Testis (tissue), 3 donors: ENCODE data around the gene APOBEC3F. TPM values are rescaled to one million over a fixed set of nuclear protein-coding genes. Genes with fewer than 3 reads are reported as not detected.
"Not testable (repeated sequence)": the region's sequence is repeated elsewhere in the genome, so short reads cannot be mapped to it uniquely, and the experiment has no call there.

Source experiments
- DNase-seq: peaks from one replicate; pipeline ENCODE4 v3.0.0-alpha.2; 2019
- H3K27ac ChIP-seq, 2 donors: fragments of 200-600 bp; sonication (generic); one replicate each; pipeline ENCODE4 v1.5.1; 2019
- H3K27me3 ChIP-seq: fragments of 200-600 bp; sonication (generic); one replicate; pipeline ENCODE4 v1.5.1; 2019
- H3K36me3 ChIP-seq: fragments of 200-600 bp; sonication (generic); one replicate; pipeline ENCODE4 v1.5.1; 2017; ENCODE audit warnings: low read depth; ENCODE audit errors: missing control alignments
- H3K4me1 ChIP-seq: fragments of 200-600 bp; sonication (generic); one replicate; pipeline ENCODE4 v1.5.1; 2019
- H3K4me3 ChIP-seq, 2 donors: fragments of 200-600 bp; sonication (generic); one replicate each; pipeline ENCODE4 v1.5.1; 2017 to 2019
- H3K9me3 ChIP-seq: fragments of 200-600 bp; sonication (generic); one replicate; pipeline ENCODE4 v1.5.1; 2017
- POLR2A ChIP-seq: fragments of 450-650 bp; IDR thresholded peaks from one replicate; pipeline ENCODE4 v1.6.1; 2017; ENCODE audit warnings: antibody characterized with exemption, mild to moderate bottlenecking, moderate library complexity
- WGBS, 2 donors: methylation state at CpG; one replicate each; pipeline ENCODE4 v1.1.5; 2018; 5-methylcytosine and 5-hydroxymethylcytosine counted together
- intact Hi-C: fragments of 100-400 bp; cut with DNase I; formaldehyde crosslinking; loops from one replicate; pipeline ENCODE4 v1.15.1; 2023; ENCODE audit warnings: low total_unique reads
- polyA plus RNA-seq: library from polyadenylated mRNA; stranded (reverse); fragments of 350-450 nt; fragmentation: Illumina TruSeq; extraction: RNeasy Lipid Tissue Mini Kit (QIAGEN cat#74804); gene quantifications from one replicate; pipeline ENCODE4 v1.2.3, GENCODE V29; 2014; ENCODE audit warnings: low read depth, low replicate concordance; ENCODE audit not compliant: insufficient read depth
- total RNA-seq, 2 donors: library from RNA; depleted of rRNA; stranded (reverse); fragments of >200 nt; gene quantifications; one replicate each; pipeline ENCODE4 v1.2.3, GENCODE V29; 2016
- TF ChIP-seq, protein P1 (sequence below), 3 experiments: fragments of 450-650 bp in 2 of 3; fragments of 200-600 bp in 1 of 3; sonication (generic) in 1 of 3; IDR thresholded peaks; one replicate each; pipeline ENCODE4 v1.5.1; 2016 to 2019; ENCODE audit warnings: antibody characterized with exemption in 3 of 3, mild to moderate bottlenecking in 2 of 3, moderate library complexity in 1 of 3

APOBEC3F gene
- total and polyA plus RNA-seq, 3 donors from 2014 or later: 19.0 to 30.5 (median 26.8) TPM

DNA sequence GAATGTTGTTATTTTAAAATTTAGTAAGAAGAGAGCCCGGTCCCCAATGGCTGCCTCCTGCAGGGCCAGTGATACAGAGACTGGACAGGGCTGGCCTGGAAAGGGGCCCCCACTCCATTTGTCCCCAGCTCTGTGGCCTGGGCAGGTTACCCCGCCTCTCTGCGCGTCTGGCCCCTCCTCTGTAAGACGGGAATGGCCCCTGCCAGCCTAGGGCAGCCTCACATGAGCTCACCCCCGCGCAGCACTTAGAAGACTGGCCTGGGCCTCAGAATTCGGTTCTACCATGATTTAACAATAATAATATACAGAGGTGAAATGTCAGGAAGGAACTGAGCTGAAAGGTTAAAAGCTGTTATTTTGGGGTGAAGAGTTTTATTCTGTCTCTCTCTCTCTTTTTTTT lies 37.7 kb downstream of the APOBEC3F start:
- Histone ChIP-seq H3K27me3 (no peaks in the 10 kb centered on the region), H3K9me3 (no peaks in the 10 kb centered on the region), H3K36me3 (no peaks in the 10 kb centered on the region), H3K4me1 (peaks cover 12% of the 10 kb centered on the region), H3K4me3 (peak overlapping the region in 1 of 2 donors; percentile 59), H3K27ac (peak overlapping the region in 1 of 2 donors; percentile 19)
- intact Hi-C loops: no loop called here
- peak; percentile 70 for DNase-seq
- WGBS, 2 donors: 54 to 77% methylated on average over 8 of the region's 8 CpGs
- TF ChIP-seq POLR2A: no peak
- TF ChIP-seq, protein P1, sequence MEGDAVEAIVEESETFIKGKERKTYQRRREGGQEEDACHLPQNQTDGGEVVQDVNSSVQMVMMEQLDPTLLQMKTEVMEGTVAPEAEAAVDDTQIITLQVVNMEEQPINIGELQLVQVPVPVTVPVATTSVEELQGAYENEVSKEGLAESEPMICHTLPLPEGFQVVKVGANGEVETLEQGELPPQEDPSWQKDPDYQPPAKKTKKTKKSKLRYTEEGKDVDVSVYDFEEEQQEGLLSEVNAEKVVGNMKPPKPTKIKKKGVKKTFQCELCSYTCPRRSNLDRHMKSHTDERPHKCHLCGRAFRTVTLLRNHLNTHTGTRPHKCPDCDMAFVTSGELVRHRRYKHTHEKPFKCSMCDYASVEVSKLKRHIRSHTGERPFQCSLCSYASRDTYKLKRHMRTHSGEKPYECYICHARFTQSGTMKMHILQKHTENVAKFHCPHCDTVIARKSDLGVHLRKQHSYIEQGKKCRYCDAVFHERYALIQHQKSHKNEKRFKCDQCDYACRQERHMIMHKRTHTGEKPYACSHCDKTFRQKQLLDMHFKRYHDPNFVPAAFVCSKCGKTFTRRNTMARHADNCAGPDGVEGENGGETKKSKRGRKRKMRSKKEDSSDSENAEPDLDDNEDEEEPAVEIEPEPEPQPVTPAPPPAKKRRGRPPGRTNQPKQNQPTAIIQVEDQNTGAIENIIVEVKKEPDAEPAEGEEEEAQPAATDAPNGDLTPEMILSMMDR (IDR thresholded peaks at IDR 0.05): no peak

DNA sequence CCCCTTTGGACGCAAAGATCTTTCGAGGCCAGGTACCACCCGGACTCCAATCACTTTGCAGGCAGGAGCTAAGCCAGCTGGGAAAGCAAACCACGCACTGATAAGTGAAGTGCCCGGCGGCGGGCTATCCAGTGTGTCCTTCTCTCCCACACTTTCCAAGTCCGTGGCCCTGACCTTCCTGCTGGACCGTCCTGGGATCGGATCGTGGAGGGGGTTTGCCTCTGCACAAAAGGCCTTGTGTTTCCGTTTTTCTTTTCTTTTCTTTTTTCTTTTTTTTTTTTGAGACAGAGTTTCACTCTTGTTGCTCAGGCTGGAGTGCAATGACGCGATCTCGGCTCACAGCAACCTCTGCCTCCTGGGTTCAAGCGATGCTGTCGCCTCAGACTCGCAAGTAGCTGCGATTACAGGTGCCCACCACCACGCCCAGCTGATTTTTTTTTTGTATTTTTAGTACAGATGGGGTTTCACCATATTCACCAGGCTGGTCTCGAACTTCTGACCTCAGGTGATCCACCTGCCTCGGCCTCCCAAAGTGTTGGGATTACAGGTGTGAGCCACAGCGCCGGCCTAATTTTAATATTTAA lies 38.5 kb downstream of the APOBEC3F start:
- Histone ChIP-seq H3K27ac (peak overlapping the region in 1 of 2 donors; percentile 19), H3K4me1 (peaks cover 12% of the 10 kb centered on the region)
- WGBS, 2 donors: 51 to 63% methylated on average over 24 of the region's 24 CpGs
- H3K36me3 ChIP-seq, H3K4me3 ChIP-seq, intact Hi-C loops, H3K9me3 ChIP-seq, H3K27me3 ChIP-seq: not testable (repeated sequence)
- DNase-seq: peak; percentile 69

DNA sequence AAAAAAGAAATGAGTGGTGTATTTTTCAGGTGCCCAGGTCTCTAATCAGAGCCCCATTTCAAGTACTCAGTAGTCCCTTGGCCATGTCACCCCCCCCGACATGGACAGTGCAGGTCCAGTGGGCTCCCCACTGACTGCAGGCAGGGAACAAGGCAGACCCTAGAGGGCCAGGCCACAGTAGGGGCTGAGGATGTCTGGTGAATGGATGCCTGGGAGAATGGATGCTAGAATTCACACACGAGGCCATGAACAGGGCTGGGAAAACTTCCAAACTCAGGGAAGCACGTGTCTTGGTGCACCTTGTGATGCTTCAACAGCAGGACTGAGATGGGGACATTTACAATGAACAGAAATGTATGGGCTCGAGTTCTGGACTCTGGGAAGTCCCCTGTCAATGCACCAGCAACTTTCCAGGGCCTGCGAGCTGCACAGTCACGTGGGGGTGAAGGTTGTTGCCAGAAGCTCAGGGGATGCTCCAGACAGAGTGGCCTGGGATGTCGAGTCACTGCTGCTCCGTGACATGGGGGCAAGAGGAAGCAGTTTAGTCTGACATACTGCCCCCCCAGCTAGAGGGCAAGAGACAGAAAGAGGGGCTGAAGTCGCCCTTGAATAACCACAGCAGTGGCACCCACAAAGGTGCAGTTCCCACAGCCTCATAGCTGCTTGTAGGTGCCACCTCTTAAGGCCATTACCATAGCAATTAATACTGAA lies 39.5 kb downstream of the APOBEC3F start:
- H3K27ac ChIP-seq: no peak overlapping the region
- intact Hi-C loops: no loop called here
- no peak for DNase-seq
- H3K4me1 ChIP-seq: peaks cover 12% of the 10 kb centered on the region
- TF ChIP-seq POLR2A: no peak
- TF ChIP-seq, protein P1 (IDR thresholded peaks at IDR 0.05): no peak
- H3K27me3 ChIP-seq: no peaks in the 10 kb centered on the region
- WGBS, 2 donors: 61 to 66% methylated on average over 8 to 9 of the region's 9 CpGs
- no peaks in the 10 kb centered on the region for H3K9me3 ChIP-seq
- no peaks in the 10 kb centered on the region for H3K36me3 ChIP-seq
- H3K4me3 ChIP-seq: no peak overlapping the region

DNA sequence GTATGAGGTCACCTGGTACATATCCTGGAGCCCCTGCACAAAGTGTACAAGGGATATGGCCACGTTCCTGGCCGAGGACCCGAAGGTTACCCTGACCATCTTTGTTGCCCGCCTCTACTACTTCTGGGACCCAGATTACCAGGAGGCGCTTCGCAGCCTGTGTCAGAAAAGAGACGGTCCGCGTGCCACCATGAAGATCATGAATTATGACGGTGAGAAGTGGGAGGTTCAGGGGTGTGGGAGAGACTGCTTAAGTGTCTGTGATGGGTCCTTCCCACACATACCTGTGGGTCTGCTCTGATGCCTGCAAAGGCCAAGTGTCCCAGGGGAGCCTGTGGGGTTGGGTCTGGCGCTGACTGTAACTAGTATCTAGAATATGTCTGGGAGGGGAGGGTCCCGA lies 40.4 kb downstream of the APOBEC3F start:
- no peak for DNase-seq
- H3K27me3 ChIP-seq: no peaks in the 10 kb centered on the region
- 78 to 84% methylated on average over 9 to 12 of the region's 12 CpGs for WGBS, 2 donors
- H3K4me3 ChIP-seq: no peak overlapping the region
- H3K9me3 ChIP-seq: no peaks in the 10 kb centered on the region
- intact Hi-C loops: no loop called here
- H3K36me3 ChIP-seq: no peaks in the 10 kb centered on the region
- peaks cover 12% of the 10 kb centered on the region for H3K4me1 ChIP-seq
- TF ChIP-seq POLR2A: no peak
- TF ChIP-seq, protein P1 (IDR thresholded peaks at IDR 0.05): no peak
- H3K27ac ChIP-seq: no peak overlapping the region

DNA sequence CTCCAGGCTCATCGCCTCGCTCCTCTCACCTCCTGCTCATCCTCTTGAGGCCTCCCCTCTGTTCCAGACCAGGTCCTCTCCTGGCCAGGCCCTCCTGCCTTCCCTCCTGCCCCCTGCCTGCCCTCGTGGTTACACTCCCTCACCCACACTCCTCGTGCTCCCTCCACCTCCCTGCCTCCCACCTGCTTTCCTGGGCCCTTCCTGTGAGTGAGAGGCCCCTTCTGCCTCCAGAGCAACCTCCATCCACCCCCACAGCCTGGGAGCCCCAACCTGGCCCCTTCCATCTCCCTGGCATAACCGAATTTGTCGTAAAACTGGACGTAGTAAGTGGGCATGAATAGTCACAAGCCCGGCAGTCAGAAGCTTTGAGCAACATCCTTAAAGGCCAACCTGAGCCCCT lies 40.9 kb downstream of the APOBEC3F start:
- WGBS, 2 donors: 74 to 76% methylated on average over 8 of the region's 8 CpGs
- Histone ChIP-seq H3K27ac (no peak overlapping the region), H3K27me3 (no peaks in the 10 kb centered on the region), H3K9me3 (no peaks in the 10 kb centered on the region), H3K36me3 (no peaks in the 10 kb centered on the region), H3K4me3 (no peak overlapping the region), H3K4me1 (peaks cover 12% of the 10 kb centered on the region)
- no peak for DNase-seq
- intact Hi-C loops: no loop called here
- no peak for TF ChIP-seq POLR2A
- TF ChIP-seq, protein P1 (IDR thresholded peaks at IDR 0.05): no peak
